GM12892 (cell line): ENCODE results near the gene PTMA.

Experiments used
- POLR2A ChIP-seq: IDR thresholded peaks from 2 replicates; pipeline ENCODE4 v1.6.1; 2011; ENCODE audit warnings: low read depth, low read length, control low read depth
- POLR2AphosphoS5 ChIP-seq: IDR thresholded peaks from 2 replicates; pipeline ENCODE4 v1.6.1; 2011; ENCODE audit warnings: low read depth, low read length, control low read depth
- TAF1 ChIP-seq: IDR thresholded peaks from 2 replicates; pipeline ENCODE4 v1.6.1; 2011; ENCODE audit warnings: low read depth, mild to moderate bottlenecking, control low read depth, low read length, borderline replicate concordance

DNA sequence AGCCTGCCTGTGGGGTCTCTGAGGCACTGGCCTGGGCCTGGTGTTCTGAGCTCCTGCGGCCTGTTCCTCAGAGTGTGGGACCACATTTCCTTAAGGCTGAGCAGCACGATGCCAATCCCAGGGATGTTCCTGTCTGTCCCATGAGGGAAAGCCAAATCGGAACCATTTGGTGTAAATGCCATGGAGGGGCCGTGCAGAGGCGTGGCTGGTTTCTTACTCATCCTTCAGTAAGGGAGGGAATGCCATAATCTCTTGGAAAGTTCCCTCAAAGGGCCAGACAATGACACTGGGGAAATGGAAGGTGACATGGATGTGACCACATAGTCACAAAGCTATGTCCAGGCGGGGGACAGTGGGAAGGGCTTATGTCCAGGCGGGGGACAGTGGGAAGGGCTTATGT is 14.4 kb upstream of the PTMA start:
- TF ChIP-seq POLR2AphosphoS5 = no peak
- TF ChIP-seq POLR2A = no peak
- TF ChIP-seq TAF1 = no peak
